NCI-H345 treated with DMSO at 0.1 percent for 48 hours (cell line): ENCODE measurements around the gene DBI.
"Not testable (repeated sequence)": the region's sequence is repeated elsewhere in the genome, so short reads cannot be mapped to it uniquely, and the experiment has no call there.

Source experiments
- DNase-seq: peaks from one replicate; lab custom pipeline; 2025; ENCODE audit not compliant: unreplicated experiment; lab: John Stamatoyannopoulos, UW

DBI gene

DNA sequence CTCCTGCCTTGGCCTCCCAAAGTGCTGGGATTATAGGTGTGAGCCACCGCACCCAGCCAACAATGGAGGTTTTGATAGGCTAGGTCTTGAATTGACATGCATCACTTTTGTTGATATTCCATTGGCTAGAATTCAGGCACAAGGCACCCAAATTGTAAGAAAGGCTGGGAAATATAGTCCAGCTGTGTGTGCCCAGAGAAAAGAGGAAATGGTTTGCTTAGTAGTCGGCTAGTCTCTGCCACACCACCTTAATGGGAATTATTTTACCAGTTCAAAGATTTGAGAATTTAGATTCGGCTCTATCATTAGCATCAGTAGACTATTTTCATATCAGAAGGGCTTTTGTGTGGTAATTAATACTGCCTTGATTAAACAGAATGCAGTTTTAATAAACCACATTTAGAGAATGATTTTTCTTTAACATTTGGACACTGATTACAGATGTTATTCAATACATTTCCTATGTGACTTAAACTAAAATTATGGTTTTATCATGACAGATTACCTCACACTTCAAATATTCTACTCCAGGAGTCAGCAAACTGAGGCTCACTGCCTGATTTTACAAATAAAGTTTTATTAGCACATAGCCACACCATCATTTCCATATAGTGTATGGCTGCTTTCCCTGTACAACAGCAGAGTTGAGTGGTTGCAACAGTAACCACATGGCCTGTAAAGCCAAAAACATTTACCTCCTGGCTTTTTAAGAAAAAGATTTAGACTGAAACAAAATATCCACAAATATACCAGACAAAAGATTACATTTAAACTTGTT lies 27.4 kb downstream of the DBI start:
- DNase-seq, result no peak

GRCh38 chr2:119397196-119397595 lies 30.4 kb downstream of the DBI start:
- no peak for DNase-seq

GRCh38 chr2:119402106-119402505 lies 35.3 kb downstream of the DBI start:
- no peak for DNase-seq

DNA sequence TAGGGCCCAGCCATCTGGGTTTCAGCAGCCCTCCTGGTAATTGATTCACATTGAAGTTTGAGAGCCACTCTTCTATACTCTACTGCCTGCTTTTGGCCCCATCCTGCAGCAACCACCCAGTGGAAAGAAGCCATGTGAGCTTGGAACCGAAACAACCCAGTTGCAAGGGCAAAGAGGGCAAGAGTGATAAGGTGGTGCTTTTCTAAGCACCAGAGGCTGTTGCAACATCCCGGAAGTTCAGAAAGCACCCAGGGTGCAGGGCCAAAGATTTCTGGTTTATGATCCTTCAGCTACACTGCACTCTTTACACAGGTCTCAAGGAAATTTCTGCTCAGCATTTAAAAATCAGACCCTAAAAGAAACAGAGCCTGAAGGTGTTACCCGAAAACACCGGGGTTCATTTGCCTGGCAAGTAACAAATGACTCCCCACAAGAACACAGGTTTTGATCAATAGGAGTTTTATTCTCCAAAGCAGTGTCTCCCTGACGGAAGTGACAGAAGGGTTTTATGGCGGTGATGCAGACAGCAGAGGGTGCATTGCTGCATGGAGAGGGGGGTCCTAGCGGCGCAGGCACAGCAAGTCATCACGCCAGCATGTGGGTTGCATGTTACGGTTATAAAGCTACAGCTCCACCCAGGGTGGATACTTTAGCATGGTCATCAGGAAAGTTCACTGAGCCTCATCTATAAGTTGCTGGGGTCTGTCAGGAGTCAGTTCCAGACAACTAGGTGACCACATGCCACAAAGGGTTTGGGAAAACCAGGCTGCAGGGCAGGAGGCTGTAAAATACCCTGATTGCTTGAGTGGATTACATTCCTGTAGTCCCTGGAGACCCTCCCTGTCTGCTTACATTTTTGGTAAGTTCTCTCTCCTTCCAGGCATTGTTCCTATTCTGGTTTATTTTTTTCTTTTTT lies 36.1 kb downstream of the DBI start:
- no peak for DNase-seq

GRCh38 chr2:119403618-119404017 lies 36.8 kb downstream of the DBI start:
- not testable (repeated sequence) for DNase-seq

DNA sequence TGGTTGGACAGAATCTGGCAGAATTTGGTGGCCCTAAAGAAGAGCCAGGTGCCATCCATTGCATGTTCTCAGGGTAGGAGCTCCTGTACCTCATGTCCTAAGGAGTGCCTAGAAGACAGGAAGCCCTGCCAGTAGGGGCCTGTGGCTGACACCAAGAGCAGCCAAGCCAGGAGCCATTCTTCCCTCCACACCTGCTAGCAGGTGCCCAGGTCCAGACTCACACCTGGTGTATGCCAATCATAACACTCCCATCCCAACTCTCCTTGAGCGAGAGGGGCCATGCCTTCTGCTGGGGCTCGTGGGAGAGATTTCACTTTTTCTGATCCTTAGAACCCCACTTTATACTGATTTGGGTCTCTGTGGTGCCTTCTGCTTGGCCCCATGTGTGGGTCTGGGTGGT lies 38.4 kb downstream of the DBI start:
- no peak for DNase-seq

DNA sequence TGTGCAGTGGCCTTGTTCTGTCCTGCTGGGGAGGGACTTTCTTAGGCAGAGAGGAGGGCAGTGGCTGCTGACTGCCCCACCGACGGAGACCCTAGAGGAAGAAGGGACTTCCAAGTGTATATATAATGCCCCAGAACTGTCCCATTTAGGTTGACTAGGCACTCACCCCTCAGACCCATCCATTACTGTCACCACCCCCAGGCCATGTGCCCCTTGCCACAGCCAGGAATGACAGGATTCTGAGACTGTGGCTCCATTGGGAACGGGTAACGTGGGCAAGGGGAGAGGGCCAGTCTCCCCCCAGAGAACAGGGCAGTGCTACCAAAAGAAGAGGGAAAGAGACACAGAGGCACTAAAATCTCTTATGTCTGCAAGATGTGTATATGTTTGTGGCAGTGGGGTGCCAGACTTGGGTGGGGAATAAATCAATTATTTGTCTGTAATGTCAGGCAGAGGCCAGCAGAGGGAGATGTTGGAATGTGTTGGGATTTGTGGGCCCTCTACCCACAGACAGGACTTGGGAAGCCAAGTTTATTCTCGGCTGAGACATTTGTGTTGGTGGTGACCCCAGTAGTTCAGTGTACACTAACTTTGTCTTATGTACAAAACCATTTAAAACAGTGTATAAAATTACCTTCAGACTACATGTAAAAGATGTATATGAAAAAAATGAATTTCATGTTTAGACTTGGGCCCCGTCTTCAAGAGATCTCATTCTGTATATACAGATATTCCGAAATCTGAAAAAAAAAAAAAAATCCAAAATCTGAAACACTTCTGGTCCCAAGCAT lies 40.8 kb downstream of the DBI start:
- DNase-seq, result peak; percentile 29

DNA sequence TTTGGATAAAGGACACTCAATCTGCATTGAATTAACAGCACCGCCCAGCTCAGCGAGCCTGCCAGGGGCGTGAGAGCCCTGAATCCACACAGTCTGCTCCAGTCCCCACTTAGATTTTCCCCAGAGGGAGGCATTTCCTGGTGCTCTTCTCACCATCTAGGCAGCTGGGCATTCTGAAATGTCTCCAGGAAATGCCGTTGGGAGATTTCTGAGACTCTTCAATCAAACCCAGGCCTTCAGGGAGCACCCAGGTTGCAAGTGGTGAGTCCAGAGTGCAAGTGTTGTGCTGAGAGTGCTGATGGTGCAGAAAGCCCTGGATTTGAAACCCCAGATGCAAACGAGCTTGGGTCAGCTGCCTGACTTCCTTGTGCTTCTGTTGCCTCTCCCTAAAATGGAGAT lies 41.4 kb downstream of the DBI start:
- no peak for DNase-seq

- DNase-seq, result no peak
Observed at GRCh38 chr2:119409506-119409905, 42.7 kb downstream of the DBI start.

DNA sequence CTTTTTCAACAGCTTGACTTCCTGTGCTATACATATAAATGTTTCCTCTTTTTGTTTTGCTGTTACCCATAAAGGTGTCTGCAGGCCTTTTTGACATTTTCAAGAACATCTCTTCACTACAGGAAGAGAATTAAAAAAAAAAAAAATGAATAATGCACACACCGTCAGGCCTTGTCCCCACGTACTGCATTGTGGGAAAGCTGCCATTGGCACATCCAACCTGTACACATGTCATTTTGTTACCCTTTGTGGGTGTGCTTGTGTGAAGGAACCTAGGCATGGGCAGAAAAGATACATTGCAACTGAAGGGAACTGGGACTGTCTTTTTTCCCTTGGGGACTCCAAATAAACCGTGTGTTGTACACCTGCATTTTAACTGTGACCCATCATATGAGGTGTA lies 48.1 kb downstream of the DBI start:
- no peak for DNase-seq

DNA sequence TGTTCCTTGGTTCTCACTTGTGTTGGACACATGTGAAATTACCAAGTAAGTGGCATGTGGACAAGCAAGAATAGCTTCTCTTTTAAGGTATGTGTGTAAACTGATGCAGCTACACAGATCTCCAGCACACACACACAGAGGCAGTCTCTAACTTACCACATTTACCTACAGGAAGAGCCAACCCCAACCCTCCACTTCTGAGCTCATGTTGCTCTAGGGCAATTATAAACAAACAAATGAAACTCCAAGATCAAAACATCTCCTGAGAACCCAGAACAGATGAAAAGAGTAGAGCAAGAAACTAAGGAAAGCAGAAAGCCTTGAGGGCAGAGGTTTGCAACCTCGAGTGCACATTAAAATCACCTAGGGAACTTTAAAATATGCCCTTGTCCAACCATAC lies 48.9 kb downstream of the DBI start:
- DNase-seq, result no peak

GRCh38 chr2:119416299-119416923 lies 49.6 kb downstream of the DBI start:
- DNase-seq, result no peak

DNA sequence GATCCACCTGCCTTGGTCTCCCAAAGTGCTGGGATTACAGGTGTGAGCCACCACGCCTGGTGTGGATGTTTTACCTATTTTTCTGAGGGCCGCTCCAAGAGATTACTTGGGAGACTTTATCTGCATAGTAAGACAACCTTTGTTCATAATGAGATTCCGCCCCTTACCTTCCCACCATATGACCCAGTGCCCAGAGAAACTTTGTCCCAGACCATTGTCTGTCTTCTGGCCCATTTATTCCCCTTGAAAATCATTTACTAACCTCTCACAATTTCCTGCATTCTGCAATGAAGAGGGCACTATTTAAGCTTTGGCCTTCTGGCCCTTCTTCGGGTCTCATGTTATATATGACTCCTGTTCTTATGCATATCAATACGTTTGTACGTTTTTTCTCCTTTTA lies 51.1 kb downstream of the DBI start:
- DNase-seq, result no peak

- DNase-seq, result no peak
Observed at GRCh38 chr2:119419065-119419464, 52.3 kb downstream of the DBI start.

GRCh38 chr2:119419803-119420508 lies 53.2 kb downstream of the DBI start:
- DNase-seq, result no peak

DNA sequence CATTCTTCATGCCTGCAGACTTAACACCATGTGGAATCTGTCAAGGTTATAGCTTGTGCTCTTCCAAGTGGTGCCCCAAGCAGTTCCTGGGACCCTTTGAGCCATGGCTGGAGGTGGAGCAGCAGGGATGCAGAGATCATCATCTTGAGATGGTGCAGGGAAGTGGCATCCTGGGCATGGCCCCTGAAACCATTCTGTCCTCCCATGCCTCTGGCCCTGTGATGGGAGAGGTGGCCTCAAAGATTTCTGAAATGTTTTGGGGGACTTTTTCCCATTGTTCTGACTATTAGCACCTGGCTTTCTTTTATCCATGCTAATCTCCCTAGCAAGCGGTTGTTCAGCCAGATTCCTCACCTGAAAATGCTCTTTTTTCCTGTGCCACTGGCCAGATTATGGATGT lies 54.5 kb downstream of the DBI start:
- DNase-seq, result no peak

GRCh38 chr2:119421741-119422140 lies 55.0 kb downstream of the DBI start:
- no peak for DNase-seq
